ENCODE data around the gene CSTA. TPM values are rescaled to one million over a fixed set of nuclear protein-coding genes. Genes with fewer than 3 reads are reported as not detected.

CSTA gene
- total and polyA plus RNA-seq, 4 donors = 3.6 to 11.4 (median 7.5) TPM

DNA sequence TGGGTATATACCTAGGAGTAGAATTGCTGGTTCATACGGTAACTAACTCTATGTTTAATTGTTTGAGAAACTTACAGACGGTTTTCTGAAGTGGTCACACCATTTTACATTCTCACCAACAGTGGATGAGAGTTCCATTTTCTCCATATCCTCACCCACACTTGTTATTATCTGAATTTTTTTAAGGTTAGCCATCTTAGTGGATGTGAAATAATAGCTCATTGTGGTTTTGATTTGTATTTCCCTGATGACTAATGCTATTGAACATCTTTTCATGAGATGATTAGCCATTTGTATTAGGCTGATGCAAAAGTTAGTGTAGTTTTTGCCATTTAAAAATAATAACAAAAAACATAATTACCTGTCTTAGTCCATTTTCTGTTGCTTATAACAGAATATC is 18.6 kb downstream of the CSTA start:
- Histone ChIP-seq H3K36me3 (ENCODE audit: control insufficient read depth in 1 of 2, insufficient read depth in 2 of 2, low read length in 1 of 2) (no peaks in the 10 kb centered on the region), H3K27ac (ENCODE audit: low read depth in 1 of 2, low read length in 2 of 2) (no peak overlapping the region), H3K27me3 (ENCODE audit: control insufficient read depth in 1 of 2, insufficient read depth in 2 of 2, low read length in 1 of 2) (no peaks in the 10 kb centered on the region), H3K4me1 (ENCODE audit: control insufficient read depth in 1 of 2, insufficient read depth in 2 of 2, low read length in 2 of 2) (no peaks in the 10 kb centered on the region), H3K4me3 (ENCODE audit: low read length in 2 of 2) (no peak overlapping the region), H3K9me3 (ENCODE audit: control insufficient read depth, low read length) (peaks cover 2% of the 10 kb centered on the region)
- WGBS, 2 donors = 63 to 74% methylated on average over 2 of the region's 2 CpGs
- no peak for DNase-seq
- no peak for ATAC-seq (ENCODE audit: low FRiP score)
- intact Hi-C loops (cut with DNase I) = no loop called here

DNA sequence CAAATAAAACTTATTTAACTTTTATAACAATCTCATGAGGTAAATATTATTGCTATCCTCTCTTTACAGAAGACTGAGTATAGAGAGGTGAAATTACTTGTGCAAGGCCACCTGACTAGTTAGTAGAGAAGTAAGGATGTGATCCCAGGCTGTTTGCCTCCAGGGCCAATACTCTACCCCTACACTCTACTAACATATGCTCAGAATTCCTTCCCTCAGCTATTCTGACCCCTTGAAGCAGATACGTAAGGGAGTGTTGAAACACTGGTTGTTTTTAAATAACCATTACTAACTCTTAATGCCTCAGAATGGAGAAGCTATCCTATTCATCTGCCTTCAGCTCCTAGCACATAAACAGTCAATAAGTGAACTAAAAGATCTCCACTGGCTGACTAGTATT is 24.1 kb downstream of the CSTA start:
- H3K4me1 ChIP-seq (ENCODE audit: control insufficient read depth in 1 of 2, insufficient read depth in 2 of 2, low read length in 2 of 2) = no peaks in the 10 kb centered on the region
- 65 to 70% methylated on average over 1 of the region's 1 CpG for WGBS, 2 donors
- ATAC-seq (ENCODE audit: low FRiP score) (no peak), DNase-seq (no peak)
- H3K36me3 ChIP-seq (ENCODE audit: control insufficient read depth in 1 of 2, insufficient read depth in 2 of 2, low read length in 1 of 2) = no peaks in the 10 kb centered on the region
- no peak overlapping the region for H3K27ac ChIP-seq (ENCODE audit: low read depth in 1 of 2, low read length in 2 of 2)
- peaks cover 2% of the 10 kb centered on the region for H3K9me3 ChIP-seq (ENCODE audit: control insufficient read depth, low read length)
- no peaks in the 10 kb centered on the region for H3K27me3 ChIP-seq (ENCODE audit: control insufficient read depth in 1 of 2, insufficient read depth in 2 of 2, low read length in 1 of 2)
- H3K4me3 ChIP-seq (ENCODE audit: low read length in 2 of 2) = no peak overlapping the region
- intact Hi-C loops (cut with DNase I) = no loop called here

DNA sequence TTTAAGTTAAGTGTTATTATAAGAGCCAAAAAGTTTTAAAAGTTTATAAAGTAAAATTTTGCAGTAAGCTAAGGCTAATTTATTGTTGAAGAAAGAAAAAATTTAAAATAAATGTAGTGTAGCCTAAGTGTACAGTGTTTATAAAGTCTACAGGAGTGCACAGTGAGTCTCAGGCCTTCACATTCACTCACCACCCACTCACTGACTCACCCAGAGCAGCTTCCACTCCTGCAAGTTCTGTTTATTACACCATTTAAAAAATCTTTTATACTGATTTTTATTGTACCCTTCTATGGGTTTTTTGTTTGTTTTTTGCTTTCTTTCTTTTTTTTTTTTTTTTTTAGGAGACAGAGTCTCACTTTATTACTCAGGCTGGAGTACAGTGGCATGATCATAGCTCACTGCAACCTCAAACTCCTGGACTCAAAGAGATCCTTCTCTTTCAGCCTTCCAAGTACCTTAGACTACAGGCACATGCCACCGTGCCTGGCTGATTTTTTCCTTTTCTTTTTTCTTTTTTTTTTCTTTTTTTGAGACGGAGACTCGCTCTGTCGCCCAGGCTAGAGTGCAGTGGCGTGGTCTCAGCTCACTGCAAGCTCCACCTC is 25.9 kb downstream of the CSTA start:
- Histone ChIP-seq H3K4me1 (ENCODE audit: control insufficient read depth in 1 of 2, insufficient read depth in 2 of 2, low read length in 2 of 2) (no peaks in the 10 kb centered on the region), H3K4me3 (ENCODE audit: low read length in 2 of 2) (no peak overlapping the region), H3K36me3 (ENCODE audit: control insufficient read depth in 1 of 2, insufficient read depth in 2 of 2, low read length in 1 of 2) (no peaks in the 10 kb centered on the region), H3K27ac (ENCODE audit: low read depth in 1 of 2, low read length in 2 of 2) (no peak overlapping the region), H3K9me3 (ENCODE audit: control insufficient read depth, low read length) (peaks cover 2% of the 10 kb centered on the region), H3K27me3 (ENCODE audit: control insufficient read depth in 1 of 2, insufficient read depth in 2 of 2, low read length in 1 of 2) (no peaks in the 10 kb centered on the region)
- intact Hi-C loops (cut with DNase I) = no loop called here
- ATAC-seq (ENCODE audit: low FRiP score) (no peak), DNase-seq (no peak)
- 77 to 80% methylated on average over 5 of the region's 5 CpGs for WGBS, 2 donors

DNA sequence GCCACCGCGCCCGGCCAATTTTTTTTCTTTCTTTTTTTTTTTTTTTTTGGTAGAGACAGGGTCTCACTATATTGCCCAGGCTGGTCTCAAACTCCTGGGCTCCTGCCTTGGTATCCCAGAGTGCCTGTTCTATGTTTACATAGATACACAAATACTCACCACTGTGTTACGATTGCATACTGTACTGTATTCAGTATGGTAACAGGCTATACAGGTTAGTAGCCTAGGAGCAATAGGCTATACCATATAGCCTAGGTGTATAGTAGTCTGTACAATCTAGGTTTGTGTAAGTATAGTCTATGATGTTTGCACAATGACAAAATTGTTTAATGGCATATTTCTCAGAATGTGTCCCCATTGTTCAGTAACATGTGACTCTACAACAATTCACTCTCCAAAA is 26.6 kb downstream of the CSTA start:
- H3K4me3 ChIP-seq (ENCODE audit: low read length in 2 of 2) = no peak overlapping the region
- intact Hi-C loops (cut with DNase I) = no loop called here
- 90 to 91% methylated on average over 4 of the region's 4 CpGs for WGBS, 2 donors
- no peak overlapping the region for H3K27ac ChIP-seq (ENCODE audit: low read depth in 1 of 2, low read length in 2 of 2)
- no peak for ATAC-seq (ENCODE audit: low FRiP score)
- no peaks in the 10 kb centered on the region for H3K27me3 ChIP-seq (ENCODE audit: control insufficient read depth in 1 of 2, insufficient read depth in 2 of 2, low read length in 1 of 2)
- no peaks in the 10 kb centered on the region for H3K4me1 ChIP-seq (ENCODE audit: control insufficient read depth in 1 of 2, insufficient read depth in 2 of 2, low read length in 2 of 2)
- no peaks in the 10 kb centered on the region for H3K36me3 ChIP-seq (ENCODE audit: control insufficient read depth in 1 of 2, insufficient read depth in 2 of 2, low read length in 1 of 2)
- DNase-seq = no peak
- H3K9me3 ChIP-seq (ENCODE audit: control insufficient read depth, low read length) = peaks cover 2% of the 10 kb centered on the region

DNA sequence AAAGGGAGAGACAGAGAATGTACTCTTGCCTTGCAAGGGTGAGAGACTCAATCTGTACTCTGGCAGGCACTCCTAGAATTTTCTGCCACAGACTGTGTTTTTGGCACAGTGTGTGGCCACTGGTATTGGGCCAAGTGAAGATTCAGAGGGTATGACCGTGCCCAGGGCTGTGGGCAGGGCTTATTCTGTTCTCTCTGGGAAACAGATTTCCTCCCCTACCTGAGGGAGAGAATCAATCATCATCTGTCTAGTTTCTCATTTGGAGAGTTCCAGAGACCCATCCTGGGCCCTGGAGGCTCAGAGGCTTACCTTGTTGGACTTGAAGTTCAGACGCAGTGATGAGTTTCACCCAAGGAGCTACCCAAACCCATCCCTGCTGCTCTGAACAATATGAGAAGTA is 28.2 kb downstream of the CSTA start:
- Histone ChIP-seq H3K36me3 (ENCODE audit: control insufficient read depth in 1 of 2, insufficient read depth in 2 of 2, low read length in 1 of 2) (no peaks in the 10 kb centered on the region), H3K4me3 (ENCODE audit: low read length in 2 of 2) (no peak overlapping the region), H3K9me3 (ENCODE audit: control insufficient read depth, low read length) (no peaks in the 10 kb centered on the region), H3K4me1 (ENCODE audit: control insufficient read depth in 1 of 2, insufficient read depth in 2 of 2, low read length in 2 of 2) (no peaks in the 10 kb centered on the region), H3K27ac (ENCODE audit: low read depth in 1 of 2, low read length in 2 of 2) (no peak overlapping the region), H3K27me3 (ENCODE audit: control insufficient read depth in 1 of 2, insufficient read depth in 2 of 2, low read length in 1 of 2) (no peaks in the 10 kb centered on the region)
- intact Hi-C loops (cut with DNase I) = no loop called here
- WGBS, 2 donors = 47 to 49% methylated on average over 2 of the region's 2 CpGs
- no peak for ATAC-seq (ENCODE audit: low FRiP score)
- no peak for DNase-seq

DNA sequence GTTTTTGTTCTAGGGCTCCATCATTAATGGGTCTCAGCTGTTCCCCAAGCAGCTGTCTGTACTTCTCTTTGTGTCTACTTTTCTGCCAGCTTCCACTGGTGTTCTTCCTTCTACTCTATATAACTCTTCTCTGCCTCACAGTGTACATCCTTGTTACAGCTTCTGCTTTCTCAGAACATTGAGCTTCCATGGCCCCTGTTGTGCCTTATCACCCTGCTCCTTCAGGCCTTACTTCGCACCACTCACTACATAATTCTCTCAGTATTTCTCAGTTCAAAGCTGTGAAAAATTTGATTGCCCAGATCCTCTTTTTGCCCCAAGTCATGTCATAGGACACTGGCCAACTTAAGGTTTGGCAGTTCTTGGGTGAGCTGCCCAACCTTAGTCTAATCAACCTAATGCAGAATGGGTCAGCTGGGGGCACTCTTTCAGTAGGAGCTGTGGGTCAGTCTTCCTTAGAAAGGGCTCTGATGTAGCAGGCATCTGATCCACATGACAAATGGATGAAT is 28.9 kb downstream of the CSTA start:
- ATAC-seq (ENCODE audit: low FRiP score) (no peak), DNase-seq (no peak)
- H3K27ac ChIP-seq (ENCODE audit: low read depth in 1 of 2, low read length in 2 of 2) = no peak overlapping the region
- no peaks in the 10 kb centered on the region for H3K9me3 ChIP-seq (ENCODE audit: control insufficient read depth, low read length)
- H3K36me3 ChIP-seq (ENCODE audit: control insufficient read depth in 1 of 2, insufficient read depth in 2 of 2, low read length in 1 of 2) = no peaks in the 10 kb centered on the region
- 93 to 100% methylated on average over 1 of the region's 1 CpG for WGBS, 2 donors
- intact Hi-C loops (cut with DNase I) = no loop called here
- H3K27me3 ChIP-seq (ENCODE audit: control insufficient read depth in 1 of 2, insufficient read depth in 2 of 2, low read length in 1 of 2) = no peaks in the 10 kb centered on the region
- H3K4me1 ChIP-seq (ENCODE audit: control insufficient read depth in 1 of 2, insufficient read depth in 2 of 2, low read length in 2 of 2) = no peaks in the 10 kb centered on the region
- H3K4me3 ChIP-seq (ENCODE audit: low read length in 2 of 2) = no peak overlapping the region

DNA sequence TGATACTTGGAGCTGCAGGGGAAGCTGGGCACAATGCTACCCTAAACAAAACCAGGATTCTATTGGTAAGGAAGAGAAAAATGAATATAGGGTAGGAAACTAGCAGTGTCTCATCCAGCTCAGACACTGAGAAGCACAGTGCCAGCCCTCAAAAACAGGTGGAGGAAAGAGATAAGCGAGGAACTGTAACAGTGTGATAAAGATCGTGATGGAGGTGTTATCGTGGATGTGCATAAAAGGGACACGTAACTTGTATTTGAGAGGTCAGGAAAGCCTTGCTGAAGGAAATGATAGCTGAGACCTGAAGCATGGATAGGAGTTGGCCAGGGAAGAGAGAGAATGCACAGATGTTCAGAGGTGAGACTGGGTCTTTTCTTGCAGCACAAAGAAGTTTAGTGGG is 30.6 kb downstream of the CSTA start:
- H3K4me1 ChIP-seq (ENCODE audit: control insufficient read depth in 1 of 2, insufficient read depth in 2 of 2, low read length in 2 of 2) = no peaks in the 10 kb centered on the region
- no peaks in the 10 kb centered on the region for H3K36me3 ChIP-seq (ENCODE audit: control insufficient read depth in 1 of 2, insufficient read depth in 2 of 2, low read length in 1 of 2)
- H3K4me3 ChIP-seq (ENCODE audit: low read length in 2 of 2) = no peak overlapping the region
- DNase-seq (no peak), ATAC-seq (ENCODE audit: low FRiP score) (no peak)
- no peaks in the 10 kb centered on the region for H3K9me3 ChIP-seq (ENCODE audit: control insufficient read depth, low read length)
- 87 to 89% methylated on average over 4 of the region's 4 CpGs for WGBS, 2 donors
- no peaks in the 10 kb centered on the region for H3K27me3 ChIP-seq (ENCODE audit: control insufficient read depth in 1 of 2, insufficient read depth in 2 of 2, low read length in 1 of 2)
- intact Hi-C loops (cut with DNase I) = no loop called here
- no peak overlapping the region for H3K27ac ChIP-seq (ENCODE audit: low read depth in 1 of 2, low read length in 2 of 2)

DNA sequence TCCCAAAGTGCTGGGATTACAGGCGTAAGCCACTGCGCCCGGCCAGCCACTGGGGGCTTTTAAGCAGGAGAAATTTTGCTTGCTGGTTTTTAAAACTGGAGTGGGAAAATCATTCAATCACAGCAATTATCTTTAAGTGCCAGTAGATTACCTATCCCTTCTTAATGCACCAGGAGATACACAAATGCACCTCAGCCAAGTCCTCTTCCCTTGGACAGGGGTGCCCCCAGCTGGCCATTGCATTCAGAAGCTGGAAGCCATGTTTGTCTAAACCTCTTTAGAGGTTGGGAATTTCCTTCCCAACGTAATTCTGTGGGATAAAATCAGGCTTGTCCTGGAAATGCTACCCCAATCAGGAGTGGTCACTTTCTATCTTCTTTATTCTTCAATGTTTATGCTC is 31.4 kb downstream of the CSTA start:
- Histone ChIP-seq H3K36me3 (ENCODE audit: control insufficient read depth in 1 of 2, insufficient read depth in 2 of 2, low read length in 1 of 2) (peaks cover 0 to 2% of the 10 kb centered on the region in 2 donors), H3K4me3 (ENCODE audit: low read length in 2 of 2) (no peak overlapping the region), H3K4me1 (ENCODE audit: control insufficient read depth in 1 of 2, insufficient read depth in 2 of 2, low read length in 2 of 2) (no peaks in the 10 kb centered on the region), H3K27me3 (ENCODE audit: control insufficient read depth in 1 of 2, insufficient read depth in 2 of 2, low read length in 1 of 2) (no peaks in the 10 kb centered on the region), H3K9me3 (ENCODE audit: control insufficient read depth, low read length) (no peaks in the 10 kb centered on the region), H3K27ac (ENCODE audit: low read depth in 1 of 2, low read length in 2 of 2) (no peak overlapping the region)
- 72 to 76% methylated on average over 4 of the region's 4 CpGs for WGBS, 2 donors
- intact Hi-C loops (cut with DNase I) = no loop called here
- ATAC-seq (ENCODE audit: low FRiP score) (no peak), DNase-seq (no peak)

DNA sequence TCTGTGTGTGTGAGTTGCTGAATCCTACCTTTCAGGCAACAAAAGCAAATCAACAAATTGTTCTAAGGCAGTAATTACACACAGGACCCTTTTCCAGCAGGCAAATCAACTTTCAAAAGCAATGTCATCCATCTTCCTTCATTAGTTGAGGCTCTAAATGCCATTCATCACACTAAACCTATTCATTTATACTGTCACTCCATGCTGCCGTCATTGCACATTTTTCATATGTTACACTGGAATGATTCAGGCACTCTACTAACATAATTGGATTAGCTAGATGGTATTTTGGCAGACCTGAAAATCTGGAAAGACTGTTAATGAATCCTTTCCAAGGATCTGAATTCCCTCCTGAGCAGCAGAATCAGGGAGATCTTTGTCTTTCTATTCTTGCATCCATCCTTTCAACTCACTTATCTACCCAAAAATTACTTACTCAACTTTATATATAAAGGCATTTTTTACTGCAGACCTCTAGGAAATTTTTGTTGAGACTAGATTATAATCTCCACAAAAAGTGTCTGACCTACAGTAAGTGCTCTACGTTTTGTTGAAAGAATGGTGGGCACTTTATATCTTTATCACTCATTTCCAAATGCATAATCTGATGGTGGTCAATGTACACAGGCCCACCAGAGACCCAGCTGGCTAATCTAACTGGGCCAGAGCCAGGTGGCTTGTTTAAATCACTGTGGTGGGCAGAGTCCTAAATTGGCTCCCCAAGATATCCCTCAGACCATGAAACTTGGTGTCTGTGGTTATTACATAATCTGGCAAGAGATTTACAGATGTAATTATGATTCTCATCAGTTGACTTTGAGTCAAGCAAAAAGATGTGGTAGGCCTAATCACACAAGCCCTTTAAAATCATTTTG is 33.0 kb downstream of the CSTA start:
- intact Hi-C loops (cut with DNase I) = no loop called here
- no peak overlapping the region for H3K27ac ChIP-seq (ENCODE audit: low read depth in 1 of 2, low read length in 2 of 2)
- H3K4me3 ChIP-seq (ENCODE audit: low read length in 2 of 2) = no peak overlapping the region
- no peaks in the 10 kb centered on the region for H3K4me1 ChIP-seq (ENCODE audit: control insufficient read depth in 1 of 2, insufficient read depth in 2 of 2, low read length in 2 of 2)
- H3K27me3 ChIP-seq (ENCODE audit: control insufficient read depth in 1 of 2, insufficient read depth in 2 of 2, low read length in 1 of 2) = no peaks in the 10 kb centered on the region
- H3K36me3 ChIP-seq (ENCODE audit: control insufficient read depth in 1 of 2, insufficient read depth in 2 of 2, low read length in 1 of 2) = peaks cover 0 to 6% of the 10 kb centered on the region in 2 donors
- no peak for DNase-seq
- 29 to 38% methylated on average over 2 of the region's 2 CpGs for WGBS, 2 donors
- H3K9me3 ChIP-seq (ENCODE audit: control insufficient read depth, low read length) = no peaks in the 10 kb centered on the region
- no peak for ATAC-seq (ENCODE audit: low FRiP score)
